Stimulated activated CD4-positive, alpha-beta T cell treated with anti-CD3 and anti-CD28 coated beads, Interleukin-15, amount 100 ng/mL, for 48 hours (primary cell): ENCODE measurements around the gene SLC10A3.
"Not testable (repeated sequence)": the region's sequence is repeated elsewhere in the genome, so short reads cannot be mapped to it uniquely, and the experiment has no call there.

Experiments used
- DNase-seq, 2 donors: peaks; one replicate each; pipeline ENCODE4 v3.0.0-alpha.2; 2020; ENCODE audit warnings: low read depth in 2 of 2

The SLC10A3 gene

GRCh38 chrX:154509455-154509854 is 19.0 kb upstream of the SLC10A3 start:
- DNase-seq, result no peak

GRCh38 chrX:154508384-154508745 is 17.9 kb upstream of the SLC10A3 start:
- no peak for DNase-seq

GRCh38 chrX:154507673-154508383 is 17.4 kb upstream of the SLC10A3 start:
- no peak for DNase-seq

- no peak for DNase-seq
Observed at GRCh38 chrX:154506483-154507332, 16.3 kb upstream of the SLC10A3 start.

- no peak for DNase-seq
Observed at GRCh38 chrX:154505734-154506133, 15.3 kb upstream of the SLC10A3 start.

GRCh38 chrX:154502989-154503388 is 12.6 kb upstream of the SLC10A3 start:
- no peak for DNase-seq

- DNase-seq, result no peak
Observed at GRCh38 chrX:154502098-154502497, 11.7 kb upstream of the SLC10A3 start.

GRCh38 chrX:154501423-154501822 is 11.0 kb upstream of the SLC10A3 start:
- DNase-seq, result not testable (repeated sequence)

- not testable (repeated sequence) for DNase-seq
Observed at GRCh38 chrX:154496591-154497137, 6.2 kb upstream of the SLC10A3 start.

GRCh38 chrX:154495472-154495922 is 5.1 kb upstream of the SLC10A3 start:
- DNase-seq, result no peak

- no peak for DNase-seq
Observed at GRCh38 chrX:154494715-154495114, 4.3 kb upstream of the SLC10A3 start.

- DNase-seq, result no peak
Observed at GRCh38 chrX:154490021-154490413, 412 bp downstream of the SLC10A3 start.

GRCh38 chrX:154489182-154489581 is 1.2 kb downstream of the SLC10A3 start:
- DNase-seq, result no peak

GRCh38 chrX:154488336-154489075 is 1.9 kb downstream of the SLC10A3 start:
- DNase-seq, result no peak

- DNase-seq, result no peak
Observed at GRCh38 chrX:154487518-154488290, 2.7 kb downstream of the SLC10A3 start.

- peak in 1 of 2 donors; percentile 26 for DNase-seq
Observed at GRCh38 chrX:154486396-154487207, 3.8 kb downstream of the SLC10A3 start, which contains the start of gene UBL4A. UBL4A (minus strand) TSS chrX:154486615; CDS start chrX:154486584, 31 bp downstream.

GRCh38 chrX:154486052-154486395 is 4.4 kb downstream of the SLC10A3 start:
- DNase-seq, result no peak

GRCh38 chrX:154485150-154486051 is 5.0 kb downstream of the SLC10A3 start:
- DNase-seq, result no peak
